ENCODE measurements around the gene CTDSP2.

DNA sequence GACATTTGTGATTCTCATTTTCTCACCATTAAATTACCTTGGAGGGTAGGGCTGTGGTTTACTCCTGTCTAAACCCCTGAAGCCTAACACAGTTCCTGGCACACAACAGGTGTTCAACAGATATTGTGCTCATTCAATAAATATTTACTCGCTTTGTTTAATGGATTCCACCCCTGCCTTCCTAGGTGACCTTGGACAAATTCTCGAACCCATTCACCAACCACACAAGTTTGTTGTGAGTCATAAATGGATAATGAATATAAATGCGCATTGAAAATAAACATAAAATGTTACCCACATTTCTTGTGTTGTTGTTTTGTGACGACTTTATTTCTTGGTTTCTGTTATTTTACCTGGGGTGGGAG lies 64.3 kb downstream of the CTDSP2 start:
- TF ChIP-seq EZH2phosphoT487 (IDR thresholded peaks at IDR 0.05; ENCODE audit: insufficient read depth, low read depth) (no peak), EZH2 (IDR thresholded peaks at IDR 0.05; ENCODE audit: insufficient read depth, poor library complexity, severe bottlenecking) (no peak)

Data from GM23248 (cell line).